GM11168 (cell line): Measurements from ENCODE around the gene PPEF1.

Experiments used
- in situ Hi-C: fragments of 300-500 bp; cut with MboI; formaldehyde crosslinking; loops from one replicate; pipeline ENCODE4 v1.12.0; 2022; ENCODE audit warnings: low sequenced_read_pairs; ENCODE audit not compliant: unreplicated experiment

PPEF1 gene, protein sequence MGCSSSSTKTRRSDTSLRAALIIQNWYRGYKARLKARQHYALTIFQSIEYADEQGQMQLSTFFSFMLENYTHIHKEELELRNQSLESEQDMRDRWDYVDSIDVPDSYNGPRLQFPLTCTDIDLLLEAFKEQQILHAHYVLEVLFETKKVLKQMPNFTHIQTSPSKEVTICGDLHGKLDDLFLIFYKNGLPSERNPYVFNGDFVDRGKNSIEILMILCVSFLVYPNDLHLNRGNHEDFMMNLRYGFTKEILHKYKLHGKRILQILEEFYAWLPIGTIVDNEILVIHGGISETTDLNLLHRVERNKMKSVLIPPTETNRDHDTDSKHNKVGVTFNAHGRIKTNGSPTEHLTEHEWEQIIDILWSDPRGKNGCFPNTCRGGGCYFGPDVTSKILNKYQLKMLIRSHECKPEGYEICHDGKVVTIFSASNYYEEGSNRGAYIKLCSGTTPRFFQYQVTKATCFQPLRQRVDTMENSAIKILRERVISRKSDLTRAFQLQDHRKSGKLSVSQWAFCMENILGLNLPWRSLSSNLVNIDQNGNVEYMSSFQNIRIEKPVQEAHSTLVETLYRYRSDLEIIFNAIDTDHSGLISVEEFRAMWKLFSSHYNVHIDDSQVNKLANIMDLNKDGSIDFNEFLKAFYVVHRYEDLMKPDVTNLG

GRCh38 chrX:18707426-18708049, at the start of gene PPEF1:
Gene PPEF1, plus strand, starts transcription at chrX:18707645. Its CDS starts 136 bp downstream, at chrX:18707781.
- in situ Hi-C loops = no loop called here

GRCh38 chrX:18661273-18661672, 46.2 kb upstream of the PPEF1 start:
- in situ Hi-C loops = no loop called here

- in situ Hi-C loops = no loop called here
Measured at GRCh38 chrX:18664947-18665346, 42.5 kb upstream of the PPEF1 start.

- in situ Hi-C loops = no loop called here
Measured at GRCh38 chrX:18666614-18667013, 40.8 kb upstream of the PPEF1 start.

- in situ Hi-C loops = no loop called here
Measured at GRCh38 chrX:18668071-18668835, 39.2 kb upstream of the PPEF1 start.

DNA sequence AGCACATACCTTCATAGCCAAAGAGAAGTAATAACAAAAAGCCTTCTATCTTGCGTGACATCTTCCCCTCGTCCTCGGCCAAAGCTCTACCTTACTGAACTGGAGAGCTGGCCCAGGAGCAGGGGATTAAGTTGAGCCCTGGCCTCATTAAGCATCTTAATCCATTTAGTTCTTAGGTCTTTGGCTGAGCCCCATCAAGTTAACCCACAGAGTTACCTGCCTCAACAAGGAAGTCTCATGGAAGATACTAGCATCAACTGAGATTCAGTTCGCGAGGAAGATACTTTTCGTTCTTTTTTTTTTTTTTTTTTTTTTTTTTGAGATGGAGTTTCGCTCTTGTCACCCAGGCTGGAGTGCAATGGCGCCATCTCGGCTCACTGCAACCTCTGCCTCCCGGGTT, 35.4 kb upstream of the PPEF1 start, which contains the start of gene RS1:
TSS of gene RS1 (minus strand) at position 101 of the 400 bp plus-strand sequence. CDS start at position 61, 40 bp downstream.
- in situ Hi-C loops = no loop called here

GRCh38 chrX:18674417-18674787, 33.0 kb upstream of the PPEF1 start:
- in situ Hi-C loops = no loop called here

GRCh38 chrX:18674788-18675735, 32.4 kb upstream of the PPEF1 start:
- in situ Hi-C loops = no loop called here

GRCh38 chrX:18676050-18676449, 31.4 kb upstream of the PPEF1 start:
- in situ Hi-C loops = no loop called here

DNA sequence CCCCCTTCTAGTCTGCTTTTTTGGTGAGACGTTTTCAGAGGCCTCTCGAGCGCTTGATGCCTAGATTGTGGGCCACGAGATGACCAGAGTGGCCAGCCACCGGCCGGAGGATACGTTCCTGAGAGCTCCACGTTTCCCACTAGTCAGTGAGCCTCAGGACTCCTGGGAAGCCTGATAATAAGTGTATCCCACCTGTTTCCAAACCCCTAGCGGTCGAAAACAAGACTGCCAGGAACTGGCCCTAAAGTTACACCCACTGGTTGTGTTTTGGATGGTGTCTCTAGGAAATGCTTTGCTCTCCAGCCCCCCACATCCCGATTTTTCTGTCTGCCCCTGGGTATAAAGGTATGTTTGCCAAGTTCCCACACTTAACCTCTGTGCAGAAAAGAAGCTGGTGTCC, 31.0 kb upstream of the PPEF1 start:
- in situ Hi-C loops = no loop called here

DNA sequence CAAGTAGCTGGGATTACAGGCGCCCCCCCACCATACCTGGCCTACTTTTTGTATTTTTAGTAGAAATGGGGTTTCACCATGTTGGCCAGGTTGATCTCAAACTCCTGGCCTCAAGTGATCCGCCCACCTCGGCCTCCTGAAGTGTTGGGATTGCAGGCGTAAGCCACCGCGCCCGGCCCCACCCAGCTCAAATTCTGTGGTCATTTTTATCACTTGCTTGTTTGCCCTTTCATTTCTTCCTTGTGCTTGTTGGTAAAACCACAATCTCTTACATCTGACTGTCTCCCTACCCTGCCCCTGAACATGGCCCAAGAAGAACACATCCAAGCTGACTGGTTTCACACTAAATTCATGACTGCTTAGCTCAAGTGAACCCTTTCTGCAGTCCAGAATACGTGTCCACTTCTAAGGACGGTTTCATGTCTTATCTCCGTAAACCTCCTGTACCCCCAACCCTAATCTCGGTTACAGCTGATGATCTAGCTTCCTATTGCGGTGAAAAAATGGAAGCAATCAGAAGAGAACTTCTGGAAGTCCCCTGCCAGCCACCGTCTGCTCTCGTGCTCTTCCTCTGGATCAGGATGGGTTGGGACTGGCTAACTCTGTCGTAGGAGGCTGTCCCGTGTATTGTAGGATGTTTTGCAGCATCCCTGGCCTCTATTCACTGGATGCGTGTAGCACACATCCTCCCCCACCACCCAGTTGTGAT, 30.1 kb upstream of the PPEF1 start:
- in situ Hi-C loops = no loop called here

DNA sequence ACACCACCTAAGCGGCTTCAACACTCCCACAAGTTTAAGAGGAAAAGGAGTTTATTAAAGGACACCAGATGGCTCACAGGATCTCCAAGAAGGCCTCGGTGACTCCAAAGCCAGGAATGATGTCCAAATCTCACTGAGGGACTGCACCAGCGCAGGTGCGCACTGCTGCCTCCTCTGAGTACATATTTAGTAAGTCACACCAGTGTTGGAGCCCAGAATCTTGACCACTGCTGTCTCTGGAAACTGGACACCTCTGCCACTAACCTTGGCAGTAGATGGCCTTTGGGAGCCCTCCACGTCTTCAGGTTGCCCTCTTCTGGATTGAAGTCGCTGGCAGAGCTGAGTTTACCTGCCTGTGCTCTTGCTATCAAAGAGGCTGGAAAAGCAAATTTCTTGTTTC, 25.4 kb upstream of the PPEF1 start:
- in situ Hi-C loops = no loop called here

DNA sequence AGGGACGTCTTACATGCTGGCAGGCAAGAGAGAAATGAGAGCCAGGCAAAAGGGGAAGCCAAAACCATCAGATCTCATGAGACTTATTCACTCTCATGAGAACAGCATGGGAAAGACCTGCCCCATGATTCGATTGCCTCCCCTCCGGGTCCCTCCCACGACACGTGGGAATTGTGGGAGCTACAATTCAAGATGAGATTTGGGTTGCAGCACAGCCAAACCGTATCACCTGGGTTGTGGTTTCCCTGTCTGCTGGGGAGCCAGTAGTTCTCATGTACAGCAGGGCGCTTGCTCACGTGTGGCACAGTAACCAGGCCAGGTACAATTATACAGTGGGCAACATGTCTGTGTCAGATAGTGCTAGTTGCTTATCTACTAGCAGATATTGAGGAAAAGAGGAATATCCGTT, 24.5 kb upstream of the PPEF1 start:
- in situ Hi-C loops = no loop called here

- in situ Hi-C loops = no loop called here
Measured at GRCh38 chrX:18687856-18688495, 19.5 kb upstream of the PPEF1 start.

GRCh38 chrX:18691431-18691830, 16.0 kb upstream of the PPEF1 start:
- in situ Hi-C loops = no loop called here

GRCh38 chrX:18692541-18692940, 14.9 kb upstream of the PPEF1 start:
- in situ Hi-C loops = no loop called here

GRCh38 chrX:18696653-18697052, 10.8 kb upstream of the PPEF1 start:
- in situ Hi-C loops = no loop called here
